Fibroblast of skin of scalp (primary cell): ENCODE measurements around the gene C12orf56.
"Not testable (repeated sequence)": the region's sequence is repeated elsewhere in the genome, so short reads cannot be mapped to it uniquely, and the experiment has no call there.

Experiments used
- DNase-seq: peaks from one replicate; pipeline ENCODE4 v3.0.0-alpha.2; 2013

Gene C12orf56

DNA sequence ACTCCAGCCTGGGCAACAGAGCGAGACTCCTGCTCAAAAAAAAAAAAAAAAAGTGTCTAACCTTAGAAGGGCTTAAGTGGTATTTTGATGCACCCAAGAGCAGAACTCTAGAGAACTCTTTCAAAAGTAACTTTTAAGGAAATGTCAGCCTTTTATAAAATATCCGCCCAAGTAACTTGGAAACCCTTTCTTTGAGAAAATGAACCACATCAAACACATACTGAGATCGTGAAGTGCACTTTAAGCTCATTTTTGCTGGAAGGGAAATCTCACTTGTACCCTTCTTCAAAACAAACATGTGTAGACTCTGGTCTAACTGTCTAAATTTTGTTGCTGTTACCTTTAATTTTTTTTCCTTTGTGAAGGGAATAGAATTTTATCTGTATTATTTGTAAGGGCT, 5.5 kb downstream of the C12orf56 start:
- no peak for DNase-seq

DNA sequence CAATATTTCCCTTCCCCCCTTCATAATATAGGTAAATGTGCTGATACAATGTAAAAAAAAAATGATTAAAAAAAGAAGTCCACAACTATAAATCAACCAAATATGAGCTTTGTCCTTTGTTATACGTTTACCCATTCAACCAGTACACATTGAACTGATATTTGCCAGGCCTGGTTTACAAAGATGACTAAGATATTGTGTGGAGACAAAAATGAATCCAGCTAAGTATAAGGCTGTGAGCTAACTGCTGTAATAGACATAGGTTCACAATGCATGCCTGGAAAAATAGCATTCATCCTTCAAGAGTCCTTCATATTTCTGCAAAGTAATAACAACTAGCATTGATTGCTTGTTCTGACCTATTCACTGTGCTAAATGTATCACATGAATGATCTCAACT, 6.9 kb downstream of the C12orf56 start:
- DNase-seq, result no peak

- DNase-seq, result no peak
These were observed 27.7 kb downstream of the C12orf56 start for GRCh38 chr12:64362721-64363305.

- not testable (repeated sequence) for DNase-seq
These were observed 29.4 kb downstream of the C12orf56 start for GRCh38 chr12:64361173-64361572.

- DNase-seq, result not testable (repeated sequence)
These were observed 34.3 kb downstream of the C12orf56 start for GRCh38 chr12:64356209-64356608.

GRCh38 chr12:64352181-64352580, 38.4 kb downstream of the C12orf56 start:
- DNase-seq, result no peak

DNA sequence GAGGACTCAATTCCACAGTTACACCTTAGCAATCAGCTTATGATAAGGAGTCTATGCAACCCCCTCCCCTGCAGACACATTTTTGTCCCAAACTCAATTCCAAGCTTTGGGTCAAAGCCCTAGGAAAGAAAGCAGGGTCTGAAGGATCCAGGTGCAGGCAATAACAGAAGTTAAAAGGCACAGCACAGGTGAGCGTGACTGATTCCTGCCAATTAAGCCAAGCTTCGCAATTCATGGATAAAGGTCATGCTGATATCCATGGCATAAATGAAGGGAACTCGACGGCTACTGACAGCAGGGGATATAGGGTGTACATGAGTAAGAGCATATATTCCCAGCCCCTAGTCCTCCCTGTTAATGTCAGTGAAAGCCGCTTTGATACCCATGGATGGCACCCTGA, 39.3 kb downstream of the C12orf56 start:
- no peak for DNase-seq

- DNase-seq, result no peak
These were observed 42.9 kb downstream of the C12orf56 start for GRCh38 chr12:64347630-64348029.

- not testable (repeated sequence) for DNase-seq
These were observed 45.9 kb downstream of the C12orf56 start for GRCh38 chr12:64344631-64345030.

GRCh38 chr12:64340546-64340945, 50.0 kb downstream of the C12orf56 start:
- not testable (repeated sequence) for DNase-seq

DNA sequence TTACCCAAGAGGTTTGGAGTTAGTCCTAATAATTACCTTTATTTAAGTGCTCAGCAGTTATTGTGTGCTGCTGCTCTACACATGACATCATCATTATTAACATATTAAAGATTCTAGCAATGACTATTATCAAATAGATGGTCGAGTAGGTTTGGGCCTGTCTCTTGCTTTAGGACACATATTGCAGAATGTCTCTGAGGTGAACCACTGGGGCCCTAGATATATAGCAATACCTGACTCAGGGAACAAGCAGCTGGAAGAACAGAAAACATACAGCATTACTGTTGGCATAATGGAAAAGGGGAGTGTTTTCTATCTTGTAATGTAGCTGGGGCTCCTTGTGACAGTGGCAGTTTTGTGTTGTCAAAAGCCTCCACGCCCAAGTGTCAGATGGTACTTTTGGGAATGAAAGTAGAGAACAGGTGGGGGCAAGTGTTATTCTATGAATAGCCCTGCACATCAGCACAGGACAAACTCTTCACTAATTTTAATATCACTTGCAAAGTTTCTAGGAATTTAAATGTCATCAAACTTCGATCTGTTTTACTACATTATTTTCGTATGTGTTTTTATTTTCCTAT, 54.6 kb downstream of the C12orf56 start:
- no peak for DNase-seq

GRCh38 chr12:64332938-64333337, 57.6 kb downstream of the C12orf56 start:
- DNase-seq, result no peak

DNA sequence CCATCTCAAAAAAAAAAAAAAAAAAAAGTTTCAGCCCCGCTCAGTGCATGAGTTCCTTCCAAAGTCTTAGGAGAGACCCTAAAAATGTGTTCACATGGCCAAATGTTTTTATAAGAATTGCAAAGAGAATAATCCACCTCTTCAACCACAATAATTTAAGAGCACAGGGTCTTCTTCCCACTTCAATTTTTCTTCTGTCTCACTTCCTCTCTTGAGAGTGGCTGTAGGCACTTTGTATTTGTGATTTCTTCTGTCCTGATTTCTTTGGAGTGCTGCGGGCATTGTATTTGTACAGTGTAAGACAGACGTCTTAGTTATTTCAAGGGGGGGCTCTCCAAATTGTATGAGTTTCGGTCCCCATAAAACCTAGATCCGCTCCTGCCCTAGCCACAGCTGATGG, 58.3 kb downstream of the C12orf56 start:
- DNase-seq, result no peak

- DNase-seq, result not testable (repeated sequence)
These were observed 61.4 kb downstream of the C12orf56 start for GRCh38 chr12:64329031-64329710.

- no peak for DNase-seq
These were observed 65.5 kb downstream of the C12orf56 start for GRCh38 chr12:64325055-64325454.

DNA sequence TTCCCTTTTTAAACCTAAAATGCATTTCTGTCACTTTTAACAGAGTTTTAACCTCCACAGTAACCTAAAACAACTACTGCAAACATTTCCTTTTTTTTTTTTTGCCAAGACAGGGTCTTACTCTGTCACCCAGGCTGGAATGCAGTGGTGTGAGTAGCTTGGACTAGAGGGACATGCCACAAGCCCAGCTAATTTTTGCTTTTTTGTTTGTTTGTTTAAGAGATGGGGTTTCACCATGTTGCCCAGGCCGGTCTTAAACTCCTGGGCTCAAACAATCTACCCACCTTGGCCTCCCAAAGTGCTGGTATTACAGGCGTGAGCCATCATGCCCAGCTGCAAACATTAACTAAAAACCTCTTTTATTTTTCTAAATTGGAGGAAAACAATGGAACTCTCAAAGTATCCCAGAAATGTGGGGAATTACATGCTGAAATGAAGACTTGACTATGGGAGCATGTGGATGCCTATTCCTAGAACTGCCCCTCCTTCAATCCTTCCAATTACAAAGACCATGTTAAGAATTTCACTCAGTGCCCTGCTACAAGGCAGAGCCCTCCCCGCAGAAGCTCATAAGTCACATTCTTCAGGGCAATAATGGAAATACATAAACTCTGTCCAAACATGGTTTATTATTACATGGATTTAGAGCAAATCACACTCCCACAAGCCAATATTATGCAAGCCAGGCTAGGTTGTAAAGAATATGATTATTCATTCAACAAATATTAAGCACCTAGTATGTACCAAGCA, 66.9 kb downstream of the C12orf56 start:
- peak; percentile 67 for DNase-seq

- peak; percentile 15 for DNase-seq
These were observed 67.6 kb downstream of the C12orf56 start for GRCh38 chr12:64323006-64323405.

DNA sequence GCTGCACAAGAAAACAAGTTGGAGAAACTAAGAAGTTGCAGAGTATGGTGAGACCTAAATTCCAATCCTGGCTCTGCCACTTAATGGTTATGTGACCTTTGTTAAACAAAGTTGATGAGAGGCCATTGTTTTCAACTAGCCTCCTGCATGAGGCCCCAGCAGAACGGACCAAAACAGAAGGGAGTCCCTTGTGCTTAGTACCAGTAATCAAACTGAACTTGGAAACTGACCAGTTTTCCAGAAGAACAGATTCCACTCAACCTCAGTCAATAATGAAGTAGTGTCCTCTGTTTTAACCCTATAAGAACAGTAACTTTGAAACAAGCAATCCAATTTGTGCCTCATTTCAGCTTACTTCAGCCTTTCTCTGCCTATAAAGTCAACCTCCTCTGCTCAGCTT, 69.9 kb downstream of the C12orf56 start:
- DNase-seq, result no peak

GRCh38 chr12:64319540-64320225, 70.9 kb downstream of the C12orf56 start:
- not testable (repeated sequence) for DNase-seq

DNA sequence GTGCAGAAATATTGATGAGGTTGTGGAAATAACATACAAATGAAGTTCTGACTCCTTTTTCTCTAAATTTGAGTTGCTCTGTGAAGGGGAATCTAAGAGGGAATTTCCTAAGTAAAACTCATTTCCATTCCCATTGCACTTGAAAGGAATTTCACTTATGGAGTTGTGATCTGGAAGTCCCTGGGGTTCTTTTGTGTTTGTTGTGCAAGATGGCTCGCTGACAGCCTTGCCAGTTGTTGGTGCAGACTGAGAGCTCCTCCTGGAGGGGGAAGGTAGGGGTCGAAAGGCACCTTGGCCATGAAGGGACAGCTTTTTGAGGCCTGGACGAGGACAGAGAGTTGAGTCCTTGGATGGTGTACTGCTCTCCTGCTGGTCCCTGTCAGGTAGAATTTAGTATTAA, 72.0 kb downstream of the C12orf56 start:
- DNase-seq, result peak; percentile 51

DNA sequence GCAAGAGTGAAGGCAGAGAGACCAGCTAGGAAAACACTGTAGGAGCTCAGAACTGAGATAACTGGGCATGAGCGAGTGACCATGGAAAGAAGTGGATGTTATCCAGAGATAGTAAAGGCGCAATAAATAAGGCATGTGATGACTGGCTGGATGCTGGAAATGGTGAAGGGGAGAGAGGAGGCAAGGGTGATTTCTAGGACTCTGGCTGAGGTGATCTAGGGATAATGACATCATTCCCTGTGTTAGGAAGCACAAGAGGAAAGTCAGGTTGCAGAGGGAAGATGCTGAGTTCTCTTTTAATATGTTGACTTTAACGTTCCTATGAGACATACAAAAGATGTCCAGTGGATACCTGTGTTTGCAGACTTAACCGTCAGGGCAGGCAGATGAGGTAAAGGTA, 78.7 kb downstream of the C12orf56 start:
- no peak for DNase-seq

- no peak for DNase-seq
These were observed 86.0 kb downstream of the C12orf56 start for GRCh38 chr12:64304571-64304970.

GRCh38 chr12:64299628-64300027, 90.9 kb downstream of the C12orf56 start:
- no peak for DNase-seq
